ENCODE results near the gene KIAA0513. TPM values are rescaled to one million over a fixed set of nuclear protein-coding genes. Genes with fewer than 3 reads are reported as not detected.
A peak's percentile ranks its signal among the peaks of the same experiment; 100 is the strongest.

KIAA0513 gene
- total RNA-seq, 1 donor from 2014 or later, result 10.3 TPM

GRCh38 chr16:85017633-85018032 lies 10.0 kb upstream of the KIAA0513 start:
- Mint-ChIP-seq H3K4me1 (no peaks in the 10 kb centered on the region), H3K27me3 (ENCODE audit: low read depth) (peaks cover 41% of the 10 kb centered on the region), H3K27ac (ENCODE audit: unreplicated experiment) (no peak overlapping the region), H3K9me3 (no peaks in the 10 kb centered on the region), H3K4me3 (no peak overlapping the region), H3K36me3 (ENCODE audit: low read depth) (no peaks in the 10 kb centered on the region)
- TF ChIP-seq CTCF (conservative IDR thresholded peaks at IDR 0.05), result no peak
- DNase-seq (ENCODE audit: low read depth, low spot score), result no peak

GRCh38 chr16:85018529-85019236 lies 8.9 kb upstream of the KIAA0513 start:
- no peaks in the 10 kb centered on the region for H3K4me1 Mint-ChIP-seq

GRCh38 chr16:85019659-85020245 lies 7.8 kb upstream of the KIAA0513 start:
- Mint-ChIP-seq H3K9me3 (no peaks in the 10 kb centered on the region), H3K27me3 (ENCODE audit: low read depth) (peaks cover 38% of the 10 kb centered on the region), H3K4me1 (no peaks in the 10 kb centered on the region), H3K27ac (ENCODE audit: unreplicated experiment) (no peak overlapping the region), H3K4me3 (peak overlapping the region; percentile 10), H3K36me3 (ENCODE audit: low read depth) (no peaks in the 10 kb centered on the region)
- DNase-seq (ENCODE audit: low read depth, low spot score), result no peak
- no peak for TF ChIP-seq CTCF (conservative IDR thresholded peaks at IDR 0.05)

More at GRCh38 chr16:85018529-85019236, 8.9 kb upstream of the KIAA0513 start:
- Mint-ChIP-seq H3K27ac (ENCODE audit: unreplicated experiment) (no peak overlapping the region), H3K36me3 (ENCODE audit: low read depth) (no peaks in the 10 kb centered on the region), H3K4me3 (no peak overlapping the region), H3K27me3 (ENCODE audit: low read depth) (peaks cover 41% of the 10 kb centered on the region), H3K9me3 (no peaks in the 10 kb centered on the region)
- TF ChIP-seq CTCF (conservative IDR thresholded peaks at IDR 0.05), result no peak
- DNase-seq (ENCODE audit: low read depth, low spot score), result no peak

- Mint-ChIP-seq H3K4me1 (peaks cover 27% of the 10 kb centered on the region), H3K36me3 (ENCODE audit: low read depth) (no peaks in the 10 kb centered on the region), H3K27ac (ENCODE audit: unreplicated experiment) (no peak overlapping the region), H3K4me3 (peak overlapping the region; percentile 81), H3K9me3 (no peaks in the 10 kb centered on the region), H3K27me3 (ENCODE audit: low read depth) (peaks cover 23% of the 10 kb centered on the region)
- no peak for DNase-seq (ENCODE audit: low read depth, low spot score)
- TF ChIP-seq CTCF (conservative IDR thresholded peaks at IDR 0.05), result no peak
These were observed 1.6 kb upstream of the KIAA0513 start for GRCh38 chr16:85025781-85026653.

GRCh38 chr16:85026703-85027102 lies 892 bp upstream of the KIAA0513 start:
- H3K4me1 Mint-ChIP-seq, result peaks cover 27% of the 10 kb centered on the region
- no peak for TF ChIP-seq CTCF (conservative IDR thresholded peaks at IDR 0.05)
- DNase-seq (ENCODE audit: low read depth, low spot score), result no peak
- no peaks in the 10 kb centered on the region for H3K9me3 Mint-ChIP-seq
- H3K27me3 Mint-ChIP-seq (ENCODE audit: low read depth), result peaks cover 23% of the 10 kb centered on the region
- peak overlapping the region; percentile 81 for H3K4me3 Mint-ChIP-seq
- no peak overlapping the region for H3K27ac Mint-ChIP-seq (ENCODE audit: unreplicated experiment)
- no peaks in the 10 kb centered on the region for H3K36me3 Mint-ChIP-seq (ENCODE audit: low read depth)

Data from neural crest cell (in vitro differentiated cells).